ENCODE data around the gene GCDH.

- no peak for TF ChIP-seq POLR2A (IDR thresholded peaks at IDR 0.05; ENCODE audit: low read length)
- no peak for TF ChIP-seq GATA1 (IDR thresholded peaks at IDR 0.05; ENCODE audit: low read depth, low read length)
Measured at GRCh38 chr19:12921047-12921446, 30.1 kb downstream of the GCDH start.

Data from erythroblast (primary cell).